IMR-90 (cell line): ENCODE data around the gene MGA. TPM values are rescaled to one million over a fixed set of nuclear protein-coding genes. Genes with fewer than 3 reads are reported as not detected.

Experiments used
- ATAC-seq: fragments of 200-7000 bp; cut with Tn5 transposase; 2 replicates; pipeline ENCODE4 v1.9.1; 2020; ENCODE audit warnings: low read depth, mild to moderate bottlenecking, moderate library complexity
- BruUV-seq: library from RNA; stranded (reverse); fragments of 400-500 nt; replicated peaks from 2 replicates; lab custom pipeline; 2021; lab: Mats Ljungman, UMichigan
- CTCF ChIA-PET: fragments of 300-600 bp; formaldehyde crosslinking; extraction: SDS; loops from one replicate; lab custom pipeline; 2021; ENCODE audit warnings: antibody characterized with exemption; lab: Yijun Ruan, JAX
- POLR2A ChIA-PET: fragments of 300-600 bp; sonication (Branson Sonifier 250); formaldehyde crosslinking; loops from one replicate; lab custom pipeline; 2022; ENCODE audit warnings: antibody characterized with exemption; ENCODE audit not compliant: unreplicated experiment; lab: Charles Lee
- DNase-seq: peaks from one replicate; pipeline ENCODE4 v3.0.0; 2013
- H2AFZ ChIP-seq: replicated peaks from 2 replicates; pipeline ENCODE3; 2013; ENCODE audit warnings: low read length, mild to moderate bottlenecking; ENCODE audit not compliant: poor library complexity
- H2AK5ac ChIP-seq: 2 replicates; pipeline ENCODE4 v1.6.1; 2013; ENCODE audit warnings: low read depth, low read length, inconsistent platforms
- H2AK9ac ChIP-seq: replicated peaks from 2 replicates; pipeline ENCODE3; 2013; ENCODE audit warnings: mild to moderate bottlenecking, low read depth, low read length, moderate library complexity; ENCODE audit not compliant: poor library complexity
- H2BK120ac ChIP-seq: 2 replicates; pipeline ENCODE4 v1.6.1; 2013; ENCODE audit warnings: low read depth, low read length, inconsistent platforms
- H2BK15ac ChIP-seq: 3 replicates; pipeline ENCODE4 v1.6.1; 2013; ENCODE audit warnings: low read depth, low read length, inconsistent platforms
- H2BK20ac ChIP-seq: 2 replicates; pipeline ENCODE4 v1.6.1; 2013; ENCODE audit warnings: low read depth, mild to moderate bottlenecking, inconsistent platforms, low read length, moderate library complexity
- H2BK5ac ChIP-seq: 2 replicates; pipeline ENCODE4 v1.6.1; 2013; ENCODE audit warnings: mild to moderate bottlenecking, low read depth, low read length, inconsistent platforms; ENCODE audit not compliant: poor library complexity, severe bottlenecking
- H3K14ac ChIP-seq: replicated peaks from 2 replicates; pipeline ENCODE4 v1.6.1; 2013; ENCODE audit warnings: low read depth, low read length, inconsistent platforms
- H3K18ac ChIP-seq: 2 replicates; pipeline ENCODE4 v1.6.1; 2013; ENCODE audit warnings: low read depth, low read length, control low read depth
- H3K23ac ChIP-seq: 2 replicates; pipeline ENCODE4 v1.6.1; 2013; ENCODE audit warnings: low read depth, low read length, inconsistent platforms
- H3K27ac ChIP-seq: 2 replicates; pipeline ENCODE4 v1.5.1; 2013; ENCODE audit warnings: mild to moderate bottlenecking, control low read depth, low read length; ENCODE audit not compliant: insufficient read depth
- H3K27me3 ChIP-seq: 2 replicates; pipeline ENCODE4 v1.6.1; 2013; ENCODE audit warnings: low read length; ENCODE audit not compliant: control insufficient read depth, insufficient read depth
- H3K36me3 ChIP-seq: 2 replicates; pipeline ENCODE4 v1.6.1; 2013; ENCODE audit warnings: low read length, mixed read lengths; ENCODE audit not compliant: control insufficient read depth, insufficient read depth
- H3K4ac ChIP-seq: 2 replicates; pipeline ENCODE4 v1.6.1; 2013; ENCODE audit warnings: low read depth, low read length, inconsistent platforms
- H3K4me1 ChIP-seq: 2 replicates; pipeline ENCODE4 v1.6.1; 2013; ENCODE audit warnings: low read length, mixed read lengths; ENCODE audit not compliant: control insufficient read depth, insufficient read depth
- H3K4me2 ChIP-seq: 2 replicates; pipeline ENCODE4 v1.6.1; 2013; ENCODE audit warnings: low read depth, mild to moderate bottlenecking, control low read depth, low read length, moderate library complexity
- H3K4me3 ChIP-seq: 2 replicates; pipeline ENCODE4 v1.5.1; 2013; ENCODE audit warnings: low read depth, mild to moderate bottlenecking, control low read depth, low read length, moderate library complexity; ENCODE audit not compliant: insufficient read depth
- H3K56ac ChIP-seq: 2 replicates; pipeline ENCODE4 v1.6.1; 2013; ENCODE audit warnings: low read length, inconsistent platforms; ENCODE audit not compliant: insufficient read depth; ENCODE audit errors: extremely low read depth
- H3K79me1 ChIP-seq, 2 experiments: 2 replicates each; pipeline ENCODE4 v1.6.1; 2013; ENCODE audit warnings: low read length in 2 of 2, inconsistent platforms in 1 of 2, low read depth in 1 of 2
- H3K9ac ChIP-seq: 2 replicates; pipeline ENCODE4 v1.6.1; 2013; ENCODE audit warnings: low read depth, low read length, control low read depth
- H3K9me1 ChIP-seq: 2 replicates; pipeline ENCODE4 v1.6.1; 2013; ENCODE audit warnings: low read length, inconsistent platforms; ENCODE audit not compliant: insufficient read depth
- H3K9me3 ChIP-seq: 2 replicates; pipeline ENCODE4 v1.6.1; 2013; ENCODE audit warnings: low read length; ENCODE audit not compliant: control insufficient read depth, insufficient read depth
- H4K20me1 ChIP-seq: 2 replicates; pipeline ENCODE4 v1.6.1; 2013; ENCODE audit warnings: low read length, inconsistent platforms; ENCODE audit not compliant: insufficient read depth
- H4K5ac ChIP-seq: 2 replicates; pipeline ENCODE4 v1.6.1; 2013; ENCODE audit warnings: mild to moderate bottlenecking, low read depth, low read length, control low read depth
- H4K8ac ChIP-seq, 2 experiments: 2 replicates each; pipeline ENCODE4 v1.6.1; 2013; ENCODE audit warnings: low read depth in 2 of 2, low read length in 2 of 2, control low read depth in 1 of 2, inconsistent platforms in 1 of 2
- H4K91ac ChIP-seq: 2 replicates; pipeline ENCODE4 v1.6.1; 2013; ENCODE audit warnings: low read depth, low read length, inconsistent platforms; ENCODE audit not compliant: insufficient read depth
- BHLHE40 ChIP-seq: fragments of 150-350 bp; IDR thresholded peaks from 2 replicates; pipeline ENCODE4 v1.6.1; 2016; ENCODE audit warnings: mild to moderate bottlenecking, low read depth, low read length
- CEBPB ChIP-seq: IDR thresholded peaks from 2 replicates; pipeline ENCODE4 v1.6.1; 2012; ENCODE audit warnings: low read depth, low read length, improper control_type of control experiment
- CHD1 ChIP-seq: IDR thresholded peaks from 2 replicates; pipeline ENCODE4 v1.6.1; 2012; ENCODE audit warnings: low read depth, low read length, improper control_type of control experiment
- CTCF ChIP-seq: conservative IDR thresholded peaks from 2 replicates; pipeline ENCODE4 v1.5.1; 2012; ENCODE audit warnings: mild to moderate bottlenecking, low read depth, low read length, improper control_type of control experiment
- ELK1 ChIP-seq: fragments of 150-350 bp; IDR thresholded peaks from 2 replicates; pipeline ENCODE4 v1.6.1; 2016; ENCODE audit warnings: low read depth, mild to moderate bottlenecking, low read length, moderate library complexity, borderline replicate concordance
- FOS ChIP-seq: fragments of 150-350 bp; IDR thresholded peaks from 2 replicates; pipeline ENCODE4 v1.6.1; 2016; ENCODE audit warnings: low read depth, low read length
- MAFK ChIP-seq: IDR thresholded peaks from 2 replicates; pipeline ENCODE4 v1.6.1; 2012; ENCODE audit warnings: low read depth, low read length, improper control_type of control experiment
- MAZ ChIP-seq: IDR thresholded peaks from 2 replicates; pipeline ENCODE4 v1.6.1; 2012; ENCODE audit warnings: low read depth, mild to moderate bottlenecking, low read length, improper control_type of control experiment, moderate library complexity, borderline replicate concordance
- MXI1 ChIP-seq: IDR thresholded peaks from 2 replicates; pipeline ENCODE4 v1.6.1; 2012; ENCODE audit warnings: low read depth, mild to moderate bottlenecking, low read length, moderate library complexity, borderline replicate concordance
- NFE2L2 ChIP-seq: fragments of 150-350 bp; IDR thresholded peaks from 2 replicates; pipeline ENCODE4 v1.6.1; 2016; ENCODE audit warnings: low read depth, mild to moderate bottlenecking, low read length
- POLR2A ChIP-seq: IDR thresholded peaks from 2 replicates; pipeline ENCODE4 v1.6.1; 2012; ENCODE audit warnings: mild to moderate bottlenecking, low read depth, low read length
- RAD21 ChIP-seq: IDR thresholded peaks from 2 replicates; pipeline ENCODE4 v1.6.1; 2012; ENCODE audit warnings: low read length, improper control_type of control experiment
- RCOR1 ChIP-seq: IDR thresholded peaks from 2 replicates; pipeline ENCODE4 v1.6.1; 2012; ENCODE audit warnings: mild to moderate bottlenecking, low read length, improper control_type of control experiment; ENCODE audit not compliant: insufficient replicate concordance
- RFX5 ChIP-seq: IDR thresholded peaks from 2 replicates; pipeline ENCODE4 v1.8.0; 2012; ENCODE audit warnings: low read depth, mild to moderate bottlenecking, low read length, moderate library complexity
- SMC3 ChIP-seq: fragments of 150-350 bp; IDR thresholded peaks from 2 replicates; pipeline ENCODE4 v1.6.1; 2016; ENCODE audit warnings: low read depth, mild to moderate bottlenecking, antibody characterized with exemption, low read length, moderate library complexity
- USF2 ChIP-seq: fragments of 150-350 bp; IDR thresholded peaks from 2 replicates; pipeline ENCODE4 v1.6.1; 2017; ENCODE audit warnings: mild to moderate bottlenecking, antibody characterized with exemption, low read length, low read depth
- WGBS, 2 experiments: methylation state at CpG; one replicate each; pipeline versions ENCODE4 v1.1.5 to v1.1.7; 2013; ENCODE audit warnings: missing lambda C conversion rate in 2 of 2; ENCODE audit not compliant: insufficient read length in 1 of 2; ENCODE audit errors: extremely low coverage in 2 of 2; 5-methylcytosine and 5-hydroxymethylcytosine counted together
- dilution Hi-C: fragments of 300-500 bp; cut with HindIII; formaldehyde crosslinking; loops from one replicate; pipeline ENCODE4 v1.14.3; 2018; ENCODE audit warnings: low sequenced_read_pairs; ENCODE audit not compliant: unreplicated experiment
- in situ Hi-C: fragments of 300-500 bp; cut with MboI; formaldehyde crosslinking; loops from 3 replicates; pipeline ENCODE4 v1.14.3; 2019; ENCODE audit warnings: low sequenced_read_pairs, inconsistent platforms, mixed read lengths
- intact Hi-C: fragments of 100-400 bp; cut with micrococcal nuclease; formaldehyde crosslinking; loops from 2 replicates; pipeline ENCODE4 v1.10.0; 2022
- polyA plus RNA-seq, 3 experiments: library from polyadenylated mRNA; depleted of rRNA; stranded (reverse); fragments of >200 nt; gene quantifications; 2 replicates each; pipeline ENCODE4 v1.2.3, GENCODE V29; 2012; ENCODE audit warnings: low replicate concordance in 1 of 3
- total RNA-seq: library from RNA; depleted of rRNA; stranded (reverse); fragments of >200 nt; gene quantifications from 2 replicates; pipeline ENCODE4 v1.2.3, GENCODE V29; 2012

MGA gene
- total and polyA plus RNA-seq, 2 of the 4 experiments (the other 2 are of a cell fraction), result 3.2 to 38.0 TPM

- no peak overlapping the region for H2BK5ac ChIP-seq
- no peak overlapping the region for H3K56ac ChIP-seq
- H3K4me1 ChIP-seq, result no peaks in the 10 kb centered on the region; the same call in 1 of the 2 replicates
- peaks cover 14 to 34% of the 10 kb centered on the region in 2 experiments for H3K79me1 ChIP-seq
- no peak overlapping the region for H4K5ac ChIP-seq
- no peak overlapping the region for H2AK5ac ChIP-seq
- no peak overlapping the region for H3K9ac ChIP-seq
- no peak overlapping the region for H3K27ac ChIP-seq
- H4K91ac ChIP-seq, result no peak overlapping the region
- dilution Hi-C loops (no loop called here), intact Hi-C loops (loop anchor here (5.0 kb wide), 1 partner anchor 114 kb away; no protein-coding TSS in a partner anchor), in situ Hi-C loops (no loop called here)
- H2BK20ac ChIP-seq, result no peak overlapping the region
- no peak overlapping the region for H2AFZ ChIP-seq
- no peak overlapping the region for H3K14ac ChIP-seq
- H3K4me3 ChIP-seq, result no peak overlapping the region
- no peak overlapping the region for H2AK9ac ChIP-seq
- no peak overlapping the region for H3K4me2 ChIP-seq
- no peak overlapping the region for H3K23ac ChIP-seq
- BruUV-seq, result no TSS peak
- no peak overlapping the region for H3K4ac ChIP-seq
- WGBS, 2 experiments, result 100% methylated on average over 1 of the region's 2 CpGs; no CpG with 5 or more reads in 1 of the 2 experiments
- CTCF ChIA-PET, result no interaction called here
- H4K20me1 ChIP-seq, result peaks cover 4% of the 10 kb centered on the region
- ATAC-seq, result no peak; the same call in 1 of the 2 replicates
- H2BK120ac ChIP-seq, result no peak overlapping the region
- DNase-seq, result peak; percentile 70
- H3K36me3 ChIP-seq, result peaks cover 6% of the 10 kb centered on the region; the same call in 1 of the 2 replicates
- H3K18ac ChIP-seq, result no peak overlapping the region
- H3K27me3 ChIP-seq, result no peaks in the 10 kb centered on the region
- H4K8ac ChIP-seq, result no peak overlapping the region
- 0 out of 2 replicates have a peak, but pooled peaks cover 3% of the 10 kb centered on the region for H3K9me1 ChIP-seq
- TF ChIP-seq RFX5, result no peak
- TF ChIP-seq RCOR1, result no peak
- no peak for TF ChIP-seq CEBPB
- TF ChIP-seq CTCF, result no peak
- TF ChIP-seq RAD21, result no peak
- TF ChIP-seq NFE2L2, result no peak
- TF ChIP-seq USF2, result no peak
- TF ChIP-seq POLR2A, result no peak
- TF ChIP-seq MXI1, result no peak
- no peak for TF ChIP-seq MAZ
- TF ChIP-seq CHD1, result no peak
- TF ChIP-seq BHLHE40, result no peak
- TF ChIP-seq SMC3, result no peak
- TF ChIP-seq MAFK, result no peak
- TF ChIP-seq FOS, result no peak
- TF ChIP-seq ELK1, result no peak
- POLR2A ChIA-PET, result no interaction called here
- no peaks in the 10 kb centered on the region for H3K9me3 ChIP-seq
- H2BK15ac ChIP-seq, result no peak overlapping the region
These were observed 38.6 kb downstream of the MGA start for GRCh38 chr15:41698779-41699178.
